Measurements from ENCODE around the gene SESN3. TPM values are rescaled to one million over a fixed set of nuclear protein-coding genes. Genes with fewer than 3 reads are reported as not detected.

Gene SESN3
- polyA plus RNA-seq, 1 donor from 2014 or later = 11.1 TPM

DNA sequence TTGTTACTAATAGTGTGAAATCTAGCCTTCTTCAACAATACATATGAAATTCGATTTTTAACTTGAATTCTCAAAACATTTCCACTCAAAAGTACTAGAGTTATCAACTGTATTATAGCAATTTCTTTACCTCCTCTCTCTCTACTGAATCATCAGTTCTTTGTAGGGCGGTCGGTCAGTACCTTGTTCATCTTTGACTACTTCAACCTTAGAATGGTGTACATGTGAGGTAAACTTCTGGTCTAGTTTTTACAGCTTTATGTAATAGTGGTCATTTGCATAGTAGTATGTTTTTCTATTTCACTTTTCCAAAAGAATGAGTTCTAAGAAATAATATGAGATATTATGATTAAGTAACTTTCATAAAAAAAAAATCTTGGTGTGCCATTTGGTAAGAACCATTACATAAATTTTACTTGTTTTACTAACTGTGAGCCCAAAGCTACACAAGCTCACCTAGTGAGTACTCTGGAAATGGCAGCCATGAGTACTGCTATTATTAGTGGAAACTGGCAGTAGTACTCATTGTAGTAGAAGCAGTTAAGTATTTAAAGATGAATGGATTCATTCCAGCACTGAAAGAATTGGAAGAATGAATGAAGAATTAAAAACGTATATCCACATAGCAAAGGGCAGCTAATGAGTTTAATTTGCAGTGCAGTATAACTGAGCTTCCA is 30.1 kb downstream of the SESN3 start:
- Histone ChIP-seq H3K4me3 (ENCODE audit: low read length) (no peak overlapping the region), H3K9me2 (ENCODE audit: insufficient read depth, low read length) (no peaks in the 10 kb centered on the region), H3K9me3 (ENCODE audit: low read length) (no peaks in the 10 kb centered on the region), H2AFZ (ENCODE audit: low read depth, low read length) (no peak overlapping the region), H3F3A (ENCODE audit: insufficient read depth, low read length, poor library complexity, severe bottlenecking) (no peaks in the 10 kb centered on the region), H4K20me1 (ENCODE audit: insufficient read depth) (no peaks in the 10 kb centered on the region), H3K27ac (ENCODE audit: low read length) (no peak overlapping the region), H3K36me3 (ENCODE audit: insufficient read depth, low read length) (no peaks in the 10 kb centered on the region), H3K27me3 (ENCODE audit: insufficient read depth, low read depth, low read length) (no peaks in the 10 kb centered on the region), H3K79me2 (replicated peaks; ENCODE audit: insufficient read depth, low read length) (peaks cover 16% of the 10 kb centered on the region), H3K9ac (ENCODE audit: low read length) (no peak overlapping the region), H3K4me2 (ENCODE audit: low read length) (no peak overlapping the region)
- TF ChIP-seq MXI1 (conservative IDR thresholded peaks at IDR 0.05; ENCODE audit: poor library complexity, severe bottlenecking) = no peak
- no peak for TF ChIP-seq EZH2 (IDR thresholded peaks at IDR 0.05; ENCODE audit: borderline replicate concordance, insufficient read depth, low read length, poor library complexity, severe bottlenecking)
- TF ChIP-seq RAD21 (conservative IDR thresholded peaks at IDR 0.05) = no peak
- no peak for TF ChIP-seq EP300 (conservative IDR thresholded peaks at IDR 0.05; ENCODE audit: poor library complexity, severe bottlenecking)
- no peak for TF ChIP-seq SMC3 (conservative IDR thresholded peaks at IDR 0.05; ENCODE audit: poor library complexity)
- no peak for TF ChIP-seq TAF1 (IDR thresholded peaks at IDR 0.05; ENCODE audit: low read depth)
- TF ChIP-seq, protein P1, sequence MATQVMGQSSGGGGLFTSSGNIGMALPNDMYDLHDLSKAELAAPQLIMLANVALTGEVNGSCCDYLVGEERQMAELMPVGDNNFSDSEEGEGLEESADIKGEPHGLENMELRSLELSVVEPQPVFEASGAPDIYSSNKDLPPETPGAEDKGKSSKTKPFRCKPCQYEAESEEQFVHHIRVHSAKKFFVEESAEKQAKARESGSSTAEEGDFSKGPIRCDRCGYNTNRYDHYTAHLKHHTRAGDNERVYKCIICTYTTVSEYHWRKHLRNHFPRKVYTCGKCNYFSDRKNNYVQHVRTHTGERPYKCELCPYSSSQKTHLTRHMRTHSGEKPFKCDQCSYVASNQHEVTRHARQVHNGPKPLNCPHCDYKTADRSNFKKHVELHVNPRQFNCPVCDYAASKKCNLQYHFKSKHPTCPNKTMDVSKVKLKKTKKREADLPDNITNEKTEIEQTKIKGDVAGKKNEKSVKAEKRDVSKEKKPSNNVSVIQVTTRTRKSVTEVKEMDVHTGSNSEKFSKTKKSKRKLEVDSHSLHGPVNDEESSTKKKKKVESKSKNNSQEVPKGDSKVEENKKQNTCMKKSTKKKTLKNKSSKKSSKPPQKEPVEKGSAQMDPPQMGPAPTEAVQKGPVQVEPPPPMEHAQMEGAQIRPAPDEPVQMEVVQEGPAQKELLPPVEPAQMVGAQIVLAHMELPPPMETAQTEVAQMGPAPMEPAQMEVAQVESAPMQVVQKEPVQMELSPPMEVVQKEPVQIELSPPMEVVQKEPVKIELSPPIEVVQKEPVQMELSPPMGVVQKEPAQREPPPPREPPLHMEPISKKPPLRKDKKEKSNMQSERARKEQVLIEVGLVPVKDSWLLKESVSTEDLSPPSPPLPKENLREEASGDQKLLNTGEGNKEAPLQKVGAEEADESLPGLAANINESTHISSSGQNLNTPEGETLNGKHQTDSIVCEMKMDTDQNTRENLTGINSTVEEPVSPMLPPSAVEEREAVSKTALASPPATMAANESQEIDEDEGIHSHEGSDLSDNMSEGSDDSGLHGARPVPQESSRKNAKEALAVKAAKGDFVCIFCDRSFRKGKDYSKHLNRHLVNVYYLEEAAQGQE (IDR thresholded peaks at IDR 0.05; ENCODE audit: borderline replicate concordance) = no peak
- TF ChIP-seq POLR2AphosphoS5 (IDR thresholded peaks at IDR 0.05) = no peak
- TF ChIP-seq, protein P2, sequence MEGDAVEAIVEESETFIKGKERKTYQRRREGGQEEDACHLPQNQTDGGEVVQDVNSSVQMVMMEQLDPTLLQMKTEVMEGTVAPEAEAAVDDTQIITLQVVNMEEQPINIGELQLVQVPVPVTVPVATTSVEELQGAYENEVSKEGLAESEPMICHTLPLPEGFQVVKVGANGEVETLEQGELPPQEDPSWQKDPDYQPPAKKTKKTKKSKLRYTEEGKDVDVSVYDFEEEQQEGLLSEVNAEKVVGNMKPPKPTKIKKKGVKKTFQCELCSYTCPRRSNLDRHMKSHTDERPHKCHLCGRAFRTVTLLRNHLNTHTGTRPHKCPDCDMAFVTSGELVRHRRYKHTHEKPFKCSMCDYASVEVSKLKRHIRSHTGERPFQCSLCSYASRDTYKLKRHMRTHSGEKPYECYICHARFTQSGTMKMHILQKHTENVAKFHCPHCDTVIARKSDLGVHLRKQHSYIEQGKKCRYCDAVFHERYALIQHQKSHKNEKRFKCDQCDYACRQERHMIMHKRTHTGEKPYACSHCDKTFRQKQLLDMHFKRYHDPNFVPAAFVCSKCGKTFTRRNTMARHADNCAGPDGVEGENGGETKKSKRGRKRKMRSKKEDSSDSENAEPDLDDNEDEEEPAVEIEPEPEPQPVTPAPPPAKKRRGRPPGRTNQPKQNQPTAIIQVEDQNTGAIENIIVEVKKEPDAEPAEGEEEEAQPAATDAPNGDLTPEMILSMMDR (IDR thresholded peaks at IDR 0.05; ENCODE audit: poor library complexity, severe bottlenecking) = no peak

DNA sequence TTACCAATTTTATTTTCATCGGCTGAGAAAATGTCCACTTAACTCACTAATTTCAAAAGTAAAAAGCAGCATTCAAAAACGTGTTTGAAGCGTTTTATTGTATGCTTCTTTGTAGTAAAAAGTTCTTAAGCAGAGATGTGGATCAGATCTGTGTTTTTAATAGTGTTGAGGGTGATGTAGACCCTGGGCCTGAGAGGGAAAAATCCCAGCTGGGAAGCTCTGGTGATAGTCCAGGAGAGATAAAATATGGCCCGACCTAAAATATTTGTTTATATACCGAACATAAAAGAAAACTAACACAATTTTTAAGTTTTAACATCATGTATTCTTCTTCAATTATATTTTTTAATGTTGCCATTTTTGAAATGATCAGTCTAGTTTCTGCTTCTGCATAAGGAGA is 35.2 kb downstream of the SESN3 start:
- no peak overlapping the region for H3K9ac ChIP-seq (ENCODE audit: low read length)
- H4K20me1 ChIP-seq (ENCODE audit: insufficient read depth) = no peaks in the 10 kb centered on the region
- peaks cover 10% of the 10 kb centered on the region for H3K79me2 ChIP-seq (replicated peaks; ENCODE audit: insufficient read depth, low read length)

More for the DNA sequence above, 35.2 kb downstream of the SESN3 start:
- H3K4me2 ChIP-seq (ENCODE audit: low read length) = no peak overlapping the region
- no peak overlapping the region for H2AFZ ChIP-seq (ENCODE audit: low read depth, low read length)
- peaks cover 6% of the 10 kb centered on the region for H3K36me3 ChIP-seq (ENCODE audit: insufficient read depth, low read length)
- H3F3A ChIP-seq (ENCODE audit: insufficient read depth, low read length, poor library complexity, severe bottlenecking) = no peaks in the 10 kb centered on the region
- H3K4me3 ChIP-seq (ENCODE audit: low read length) = no peak overlapping the region
- H3K9me2 ChIP-seq (ENCODE audit: insufficient read depth, low read length) = no peaks in the 10 kb centered on the region
- no peak overlapping the region for H3K27ac ChIP-seq (ENCODE audit: low read length)
- no peaks in the 10 kb centered on the region for H3K27me3 ChIP-seq (ENCODE audit: insufficient read depth, low read depth, low read length)
- H3K9me3 ChIP-seq (ENCODE audit: low read length) = no peaks in the 10 kb centered on the region
- TF ChIP-seq SMC3 (conservative IDR thresholded peaks at IDR 0.05; ENCODE audit: poor library complexity) (no peak), POLR2AphosphoS5 (IDR thresholded peaks at IDR 0.05) (no peak), EZH2 (IDR thresholded peaks at IDR 0.05; ENCODE audit: borderline replicate concordance, insufficient read depth, low read length, poor library complexity, severe bottlenecking) (no peak)
